Epidermal melanocyte (primary cell): ENCODE results near the gene TATDN2.

Experiments used
- DNase-seq: peaks from one replicate; pipeline ENCODE4 v3.0.0; 2011; ENCODE audit warnings: low spot score; ENCODE audit not compliant: insufficient read length

TATDN2 gene

GRCh38 chr3:10315771-10316344, 67.6 kb downstream of the TATDN2 start:
- no peak for DNase-seq

DNA sequence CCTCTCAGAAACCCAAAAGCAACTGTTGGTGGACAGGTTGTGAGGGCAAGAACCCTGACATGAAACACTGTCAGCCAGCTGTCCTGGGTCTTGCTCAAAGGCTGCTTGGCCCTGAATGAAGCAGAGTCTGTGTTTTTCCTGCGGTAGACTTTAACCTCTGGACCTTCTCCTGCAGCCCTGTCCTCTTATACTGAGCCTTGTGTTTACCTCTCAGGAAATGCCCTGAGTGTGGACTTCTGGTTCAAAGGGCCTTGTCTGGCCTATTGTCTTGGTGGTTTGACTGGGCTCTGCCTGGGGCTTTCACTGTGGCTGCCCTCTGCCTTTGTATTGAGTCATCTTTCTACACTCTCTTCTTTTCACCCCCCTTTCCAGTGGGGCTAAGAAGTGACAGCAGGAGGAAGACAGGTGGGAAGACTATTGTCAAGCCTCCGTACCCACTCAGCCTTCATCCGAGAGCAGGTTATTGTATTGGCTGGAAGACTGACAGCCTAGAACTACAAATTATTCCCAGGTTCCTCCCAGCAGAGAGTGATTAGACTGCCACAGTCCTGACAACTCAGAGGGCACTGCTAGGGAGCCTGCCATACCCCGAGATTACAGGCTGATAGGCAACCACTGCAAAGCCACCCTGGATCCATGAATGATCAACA, 69.2 kb downstream of the TATDN2 start:
- no peak for DNase-seq

DNA sequence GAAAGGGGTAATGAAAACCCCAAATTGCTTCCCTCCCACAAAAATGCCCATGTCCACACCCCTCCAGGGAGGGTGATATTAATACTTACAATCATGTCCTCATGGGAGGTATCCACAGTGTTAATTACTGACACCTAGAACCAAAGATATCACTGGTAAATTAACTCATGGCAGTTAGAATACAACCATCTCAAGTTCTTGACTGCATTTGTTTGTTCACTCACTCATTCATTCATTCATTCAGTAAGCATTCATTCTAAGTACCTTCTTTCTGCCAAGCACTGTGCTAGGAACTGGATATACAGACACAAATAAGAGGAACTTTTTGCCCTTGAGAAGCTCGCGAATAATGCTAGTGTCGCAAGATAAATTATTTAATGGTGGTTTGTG, 69.7 kb downstream of the TATDN2 start:
- DNase-seq, result no peak

- no peak for DNase-seq
These were observed 71.0 kb downstream of the TATDN2 start for GRCh38 chr3:10319251-10319650.

DNA sequence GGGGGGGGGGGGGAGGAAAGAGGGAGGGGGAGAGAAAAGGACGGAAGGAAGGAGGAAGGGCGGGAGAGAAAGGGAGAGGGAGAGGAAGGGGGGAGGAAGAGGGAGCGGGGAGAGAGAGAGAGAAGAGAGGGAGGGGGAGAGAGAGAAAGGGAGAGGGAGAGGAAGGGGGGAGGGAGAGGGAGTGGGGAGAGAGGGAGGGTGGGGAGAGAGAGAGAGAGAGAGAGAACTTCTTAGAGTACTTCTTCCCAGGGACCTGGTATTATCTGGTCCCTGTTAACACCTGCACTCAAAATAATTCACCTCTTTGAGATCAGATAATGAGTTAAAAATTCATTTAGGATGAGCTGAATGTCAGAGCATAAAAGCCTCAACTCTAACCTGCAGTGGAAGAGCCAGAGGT, 71.5 kb downstream of the TATDN2 start:
- no peak for DNase-seq

DNA sequence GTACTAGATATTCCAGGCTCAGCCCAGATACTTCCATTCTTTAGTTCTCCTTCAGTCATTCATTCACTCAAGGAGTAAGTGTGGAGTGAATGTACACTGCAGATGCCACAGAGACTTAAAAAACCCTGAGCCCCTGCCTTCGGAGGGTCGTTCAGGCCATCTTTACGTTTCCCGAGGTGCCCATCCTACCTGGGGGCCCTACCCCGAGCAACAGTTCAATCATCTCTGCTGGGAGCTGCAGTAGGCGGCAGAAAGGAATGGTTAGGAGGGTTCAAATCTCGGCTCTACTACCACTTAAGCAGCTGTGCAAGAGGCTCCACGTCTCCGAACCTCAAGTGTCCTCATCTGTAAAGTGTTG, 72.0 kb downstream of the TATDN2 start:
- no peak for DNase-seq

DNA sequence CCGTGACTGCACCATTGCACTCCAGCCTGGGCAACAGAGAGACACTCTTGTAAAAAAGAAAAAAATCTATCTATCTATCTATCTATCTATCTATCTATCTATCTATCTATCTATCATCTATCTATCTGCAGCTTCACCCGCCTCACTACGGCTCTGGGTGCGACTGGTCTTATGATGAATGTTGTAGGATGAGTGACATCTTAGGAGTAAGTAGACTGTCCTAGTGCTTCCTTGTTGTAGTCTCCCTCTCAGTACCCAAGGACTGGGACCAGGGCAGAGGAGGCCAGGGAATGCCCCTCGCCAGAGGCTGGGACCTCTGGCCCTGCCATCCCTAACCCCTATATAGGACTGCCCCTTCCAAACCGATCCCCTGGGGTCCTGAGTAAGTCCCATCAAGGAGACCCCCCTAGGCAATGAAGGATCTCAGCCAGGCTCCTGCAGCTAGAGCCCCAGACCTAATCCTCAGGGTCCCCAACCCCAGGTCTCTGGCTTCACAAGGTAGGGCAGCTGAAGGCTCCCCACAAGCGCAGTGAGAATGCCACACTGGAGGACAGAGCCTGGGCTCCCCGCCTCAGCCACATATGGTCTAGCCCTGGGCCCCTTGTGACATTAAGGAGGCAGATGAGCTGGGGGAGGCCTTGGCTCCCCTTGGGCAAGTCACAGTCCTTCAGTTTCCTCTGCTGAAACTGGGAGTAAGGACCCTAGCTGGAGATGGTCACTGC, 73.5 kb downstream of the TATDN2 start:
- no peak for DNase-seq

- DNase-seq, result no peak
These were observed 74.1 kb downstream of the TATDN2 start for GRCh38 chr3:10322352-10322710.

DNA sequence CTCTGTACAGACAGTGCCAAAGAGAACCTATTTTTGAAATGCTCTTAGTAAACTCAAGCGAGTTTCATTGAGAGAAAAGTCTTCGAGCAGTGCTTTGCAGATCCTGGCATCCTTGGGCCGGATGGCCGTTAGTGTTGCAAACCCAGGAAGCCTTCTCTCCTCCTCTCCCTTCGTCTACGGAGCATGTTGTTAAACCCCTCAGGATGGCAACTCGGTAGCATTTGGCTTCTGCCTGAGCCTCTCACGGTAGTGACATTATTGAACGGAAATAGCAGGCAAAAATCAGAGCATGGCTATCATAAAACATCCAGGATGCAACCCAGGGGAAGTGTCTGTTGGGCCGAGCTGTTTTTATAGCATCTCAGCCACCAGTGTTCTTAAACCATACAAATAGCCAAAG, 79.3 kb downstream of the TATDN2 start:
- no peak for DNase-seq

DNA sequence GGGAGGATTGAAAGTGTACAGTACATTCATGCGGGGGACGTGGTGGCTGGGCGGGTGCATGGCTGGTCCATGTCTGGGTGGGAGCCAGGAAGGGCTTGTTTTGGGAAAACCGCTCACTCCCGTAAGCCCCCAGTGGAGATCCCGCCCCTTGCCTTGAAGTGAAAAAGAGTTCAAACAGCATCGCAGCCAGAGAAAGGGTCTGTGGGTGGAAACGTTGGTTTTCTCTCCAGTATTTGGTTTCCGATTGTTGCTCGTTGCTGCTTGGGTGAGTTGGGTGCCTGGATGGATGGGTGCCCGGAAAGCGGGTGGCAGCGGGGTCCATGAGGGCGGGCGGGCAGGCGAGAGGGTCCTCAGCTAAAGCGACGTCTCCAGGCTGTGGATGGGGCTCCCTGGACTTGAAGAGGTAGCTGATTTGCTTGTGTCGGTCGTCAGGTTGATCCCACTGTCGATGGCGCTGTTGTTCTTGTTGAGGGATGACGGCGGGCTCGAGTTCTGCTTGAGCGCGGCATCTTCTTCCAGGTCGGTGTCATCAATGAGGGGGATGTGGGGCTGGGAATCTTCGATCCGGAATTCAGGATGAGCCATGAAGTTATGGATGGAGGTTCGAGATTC, 80.3 kb downstream of the TATDN2 start:
- no peak for DNase-seq

GRCh38 chr3:10329495-10330015, 81.3 kb downstream of the TATDN2 start:
- DNase-seq, result no peak

DNA sequence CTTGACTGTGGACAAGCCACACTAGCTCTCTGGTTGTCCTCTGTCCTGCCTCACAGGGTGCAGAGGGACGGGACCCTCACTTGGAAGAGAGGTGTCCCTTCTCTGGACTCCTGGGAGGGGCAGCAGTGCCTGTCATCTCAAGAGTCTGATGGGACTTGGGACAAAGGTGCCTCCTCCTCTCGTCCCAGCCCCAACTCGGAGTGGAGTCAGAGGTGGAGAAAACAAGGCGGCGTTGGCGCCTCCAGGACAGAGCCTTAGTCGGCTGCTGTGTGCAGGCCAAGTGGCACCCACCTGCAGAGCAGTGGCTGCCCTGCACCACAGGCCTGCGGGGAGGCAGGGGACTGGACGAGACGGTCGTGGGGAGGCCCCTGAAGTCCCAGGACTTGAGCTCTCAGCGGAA, 82.1 kb downstream of the TATDN2 start:
- DNase-seq, result no peak
